RWPE2 (cell line): ENCODE measurements around the gene AHNAK.
"Not testable (repeated sequence)": the region's sequence is repeated elsewhere in the genome, so short reads cannot be mapped to it uniquely, and the experiment has no call there.

ENCODE experiments used
- ATAC-seq: fragments of 200-7000 bp; cut with Tn5 transposase; 3 replicates; pipeline ENCODE4 v1.9.1; 2021; ENCODE audit warnings: low read depth
- DNase-seq: peaks from one replicate; pipeline ENCODE4 v3.0.0-alpha.2; 2020; ENCODE audit warnings: low spot score
- H3K27ac ChIP-seq: fragments of 450-650 bp; 2 replicates; pipeline ENCODE4 v1.5.1; 2017; ENCODE audit warnings: mild to moderate bottlenecking; ENCODE audit not compliant: poor library complexity, severe bottlenecking
- H3K27me3 ChIP-seq: fragments of 250-450 bp; sonication (Bioruptor Pico); 2 replicates; pipeline ENCODE4 v1.5.1; 2021; ENCODE audit warnings: mild to moderate bottlenecking, moderate library complexity; ENCODE audit not compliant: insufficient read depth, poor library complexity, severe bottlenecking
- H3K36me3 ChIP-seq: fragments of 250-450 bp; sonication (Bioruptor Pico); 2 replicates; pipeline ENCODE4 v1.5.1; 2020; ENCODE audit warnings: low read depth, mild to moderate bottlenecking, moderate library complexity
- H3K4me1 ChIP-seq: fragments of 250-450 bp; sonication (Bioruptor Pico); 2 replicates; pipeline ENCODE4 v1.5.1; 2021; ENCODE audit warnings: mild to moderate bottlenecking, moderate library complexity; ENCODE audit not compliant: insufficient read depth, poor library complexity, severe bottlenecking
- H3K4me3 ChIP-seq: fragments of 250-450 bp; sonication (Bioruptor Pico); 2 replicates; pipeline ENCODE4 v1.5.1; 2021; ENCODE audit warnings: mild to moderate bottlenecking, moderate library complexity; ENCODE audit not compliant: severe bottlenecking
- H3K9me3 ChIP-seq: fragments of 250-450 bp; sonication (Bioruptor Pico); 2 replicates; pipeline ENCODE4 v1.5.1; 2021; ENCODE audit warnings: mild to moderate bottlenecking, moderate library complexity; ENCODE audit not compliant: severe bottlenecking
- CTCF ChIP-seq: fragments of 450-650 bp; IDR thresholded peaks from one replicate; pipeline ENCODE4 v1.5.1; 2017; ENCODE audit warnings: mild to moderate bottlenecking, moderate library complexity; ENCODE audit not compliant: poor library complexity, severe bottlenecking

AHNAK gene

GRCh38 chr11:62388999-62389398 is 157.6 kb downstream of the AHNAK start:
- no peak for ATAC-seq
- DNase-seq, result no peak

GRCh38 chr11:62387381-62387780 is 159.2 kb downstream of the AHNAK start:
- no peak overlapping the region for H3K27ac ChIP-seq
- no peak for TF ChIP-seq CTCF
- no peaks in the 10 kb centered on the region for H3K27me3 ChIP-seq
- no peaks in the 10 kb centered on the region for H3K4me1 ChIP-seq
- H3K36me3 ChIP-seq, result no peaks in the 10 kb centered on the region
- H3K9me3 ChIP-seq, result no peaks in the 10 kb centered on the region
- H3K4me3 ChIP-seq, result no peak overlapping the region
- DNase-seq (no peak), ATAC-seq (no peak)

More at GRCh38 chr11:62388999-62389398, 157.6 kb downstream of the AHNAK start:
- H3K27ac ChIP-seq, result no peak overlapping the region
- H3K27me3 ChIP-seq, result no peaks in the 10 kb centered on the region
- no peaks in the 10 kb centered on the region for H3K9me3 ChIP-seq
- no peak overlapping the region for H3K4me3 ChIP-seq
- H3K4me1 ChIP-seq, result peaks cover 5% of the 10 kb centered on the region
- H3K36me3 ChIP-seq, result no peaks in the 10 kb centered on the region
- TF ChIP-seq CTCF, result no peak

GRCh38 chr11:62386083-62386482 is 160.5 kb downstream of the AHNAK start:
- not testable (repeated sequence) for H3K27ac ChIP-seq, H3K36me3 ChIP-seq, H3K27me3 ChIP-seq, H3K4me3 ChIP-seq, DNase-seq, H3K4me1 ChIP-seq, ATAC-seq, H3K9me3 ChIP-seq

GRCh38 chr11:62383822-62384221 is 162.8 kb downstream of the AHNAK start:
- H3K4me1 ChIP-seq, result no peaks in the 10 kb centered on the region
- no peaks in the 10 kb centered on the region for H3K36me3 ChIP-seq
- no peak overlapping the region for H3K27ac ChIP-seq
- ATAC-seq, result no peak
- H3K9me3 ChIP-seq, result no peaks in the 10 kb centered on the region
- no peak overlapping the region for H3K4me3 ChIP-seq
- no peak for DNase-seq
- no peaks in the 10 kb centered on the region for H3K27me3 ChIP-seq
- no peak for TF ChIP-seq CTCF
